ENCODE data around the gene GPR137B. TPM values are rescaled to one million over a fixed set of nuclear protein-coding genes. Genes with fewer than 3 reads are reported as not detected.

Gene GPR137B
- total RNA-seq, 1 donor from 2014 or later: 14.8 TPM

GRCh38 chr1:236239092-236239585 is 96.8 kb downstream of the GPR137B start:
- DNase-seq (ENCODE audit: low read depth): no peak
- H3K4me3 ChIP-seq (ENCODE audit: low read depth, low read length): no peak overlapping the region
- TF ChIP-seq, protein P1, sequence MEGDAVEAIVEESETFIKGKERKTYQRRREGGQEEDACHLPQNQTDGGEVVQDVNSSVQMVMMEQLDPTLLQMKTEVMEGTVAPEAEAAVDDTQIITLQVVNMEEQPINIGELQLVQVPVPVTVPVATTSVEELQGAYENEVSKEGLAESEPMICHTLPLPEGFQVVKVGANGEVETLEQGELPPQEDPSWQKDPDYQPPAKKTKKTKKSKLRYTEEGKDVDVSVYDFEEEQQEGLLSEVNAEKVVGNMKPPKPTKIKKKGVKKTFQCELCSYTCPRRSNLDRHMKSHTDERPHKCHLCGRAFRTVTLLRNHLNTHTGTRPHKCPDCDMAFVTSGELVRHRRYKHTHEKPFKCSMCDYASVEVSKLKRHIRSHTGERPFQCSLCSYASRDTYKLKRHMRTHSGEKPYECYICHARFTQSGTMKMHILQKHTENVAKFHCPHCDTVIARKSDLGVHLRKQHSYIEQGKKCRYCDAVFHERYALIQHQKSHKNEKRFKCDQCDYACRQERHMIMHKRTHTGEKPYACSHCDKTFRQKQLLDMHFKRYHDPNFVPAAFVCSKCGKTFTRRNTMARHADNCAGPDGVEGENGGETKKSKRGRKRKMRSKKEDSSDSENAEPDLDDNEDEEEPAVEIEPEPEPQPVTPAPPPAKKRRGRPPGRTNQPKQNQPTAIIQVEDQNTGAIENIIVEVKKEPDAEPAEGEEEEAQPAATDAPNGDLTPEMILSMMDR (conservative IDR thresholded peaks at IDR 0.05; ENCODE audit: low read depth, low read length): no peak

DNA sequence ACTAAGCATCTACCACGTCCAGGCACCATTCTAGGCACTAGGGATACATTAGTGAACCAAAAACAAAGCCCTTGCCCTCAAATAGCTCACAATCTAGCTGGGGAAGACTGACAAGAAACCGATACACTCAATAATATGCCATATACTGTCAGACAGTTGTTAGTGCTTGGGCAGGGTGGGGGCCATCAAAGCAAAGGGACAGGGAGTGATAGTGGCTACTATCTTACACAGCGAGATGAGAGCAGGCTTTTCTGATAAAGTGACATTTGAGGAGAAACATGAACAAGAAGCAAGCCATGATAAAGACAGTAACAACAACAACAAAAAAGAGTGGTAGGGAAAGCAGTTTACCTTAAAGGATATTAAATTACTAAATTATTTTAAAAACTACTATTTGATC is 98.3 kb downstream of the GPR137B start:
- H3K4me3 ChIP-seq (ENCODE audit: low read depth, low read length): no peak overlapping the region
- TF ChIP-seq, protein P1 (conservative IDR thresholded peaks at IDR 0.05; ENCODE audit: low read depth, low read length): no peak
- DNase-seq (ENCODE audit: low read depth): no peak

GRCh38 chr1:236242568-236242967 is 100.2 kb downstream of the GPR137B start:
- no peak for DNase-seq (ENCODE audit: low read depth)
- TF ChIP-seq, protein P1 (conservative IDR thresholded peaks at IDR 0.05; ENCODE audit: low read depth, low read length): no peak
- H3K4me3 ChIP-seq (ENCODE audit: low read depth, low read length): no peak overlapping the region

DNA sequence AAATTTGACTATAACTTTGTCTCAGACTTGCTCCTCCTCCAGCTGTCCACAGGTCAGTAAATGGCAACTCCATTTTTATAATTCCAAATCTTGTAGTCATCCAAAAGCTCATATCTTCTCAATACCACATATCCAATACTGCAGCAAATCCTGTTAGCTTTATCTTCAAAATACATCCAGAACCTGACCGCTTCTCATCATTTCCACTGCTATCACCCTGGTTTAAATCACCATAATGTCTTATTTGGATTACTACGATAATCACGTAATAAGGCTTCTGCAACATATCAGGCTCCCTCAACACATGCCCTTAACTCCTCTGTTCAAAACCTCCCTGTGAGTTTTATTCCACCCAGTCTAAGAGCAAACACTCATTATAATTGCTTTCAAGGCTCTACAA is 104.9 kb downstream of the GPR137B start:
- no peak for DNase-seq (ENCODE audit: low read depth)
- H3K4me3 ChIP-seq (ENCODE audit: low read depth, low read length): no peak overlapping the region
- TF ChIP-seq, protein P1 (conservative IDR thresholded peaks at IDR 0.05; ENCODE audit: low read depth, low read length): no peak

DNA sequence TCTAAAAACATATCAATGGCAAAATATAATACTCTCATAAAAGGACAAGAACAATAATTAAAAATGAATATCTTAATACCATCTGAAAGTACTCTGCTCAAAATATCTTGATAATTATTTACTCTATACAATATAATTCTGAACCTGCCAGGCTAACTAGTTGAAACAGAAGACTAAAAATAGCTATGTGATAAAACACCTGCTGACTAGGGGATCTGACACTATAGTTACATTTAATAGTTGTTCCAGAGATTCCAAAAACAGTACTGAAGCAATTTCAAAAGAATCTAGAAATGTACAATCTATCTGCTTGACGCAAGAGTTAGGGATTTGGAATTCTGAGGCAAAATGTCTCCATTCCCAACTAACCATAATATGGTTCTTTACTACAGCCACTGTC is 109.2 kb downstream of the GPR137B start:
- TF ChIP-seq, protein P1 (conservative IDR thresholded peaks at IDR 0.05; ENCODE audit: low read depth, low read length): no peak
- no peak for DNase-seq (ENCODE audit: low read depth)

DNA sequence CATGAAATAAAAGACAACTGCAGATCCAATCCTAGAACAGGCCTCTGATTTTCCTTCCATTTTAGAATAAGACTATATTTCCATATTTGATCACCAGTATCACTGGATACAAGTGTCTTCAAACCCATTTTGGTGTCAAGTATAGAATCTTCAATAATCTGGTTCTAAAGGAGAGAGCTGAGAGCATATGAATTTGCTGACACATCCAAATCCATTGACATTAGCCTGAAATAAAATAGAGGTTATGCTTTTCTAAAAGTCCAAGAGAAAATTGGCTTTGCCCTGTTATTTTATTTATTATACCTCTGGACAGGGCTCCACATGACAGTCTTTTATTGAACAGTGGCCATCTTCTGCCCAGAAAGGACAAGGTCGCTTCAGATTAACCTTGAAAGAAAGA is 110.8 kb downstream of the GPR137B start:
- DNase-seq (ENCODE audit: low read depth): no peak
- no peak overlapping the region for H3K4me3 ChIP-seq (ENCODE audit: low read depth, low read length)
- TF ChIP-seq, protein P1 (conservative IDR thresholded peaks at IDR 0.05; ENCODE audit: low read depth, low read length): no peak

More for the DNA sequence above, 109.2 kb downstream of the GPR137B start:
- no peak overlapping the region for H3K4me3 ChIP-seq (ENCODE audit: low read depth, low read length)

- H3K4me3 ChIP-seq (ENCODE audit: low read depth, low read length): no peak overlapping the region
- DNase-seq (ENCODE audit: low read depth): no peak
- TF ChIP-seq, protein P1 (conservative IDR thresholded peaks at IDR 0.05; ENCODE audit: low read depth, low read length): no peak
Measured at GRCh38 chr1:236253918-236254637, 111.7 kb downstream of the GPR137B start.
